AG09309 (cell line): Measurements from ENCODE around the gene TMEM62.

Source experiments
- DNase-seq: peaks from one replicate; pipeline ENCODE4 v3.0.0-alpha.2; 2010; ENCODE audit warnings: low read depth
- H3K4me3 ChIP-seq: 2 replicates; pipeline ENCODE4 v1.5.1; 2011; ENCODE audit warnings: mild to moderate bottlenecking, low read depth, low read length, moderate library complexity; ENCODE audit not compliant: control insufficient read depth
- TF ChIP-seq, protein P1 (sequence below): IDR thresholded peaks from 2 replicates; pipeline ENCODE4 v1.5.1; 2011; ENCODE audit warnings: mild to moderate bottlenecking, low read depth, low read length, inconsistent platforms; ENCODE audit not compliant: insufficient read depth, control insufficient read depth; ENCODE audit errors: missing control alignments

TMEM62 gene

DNA sequence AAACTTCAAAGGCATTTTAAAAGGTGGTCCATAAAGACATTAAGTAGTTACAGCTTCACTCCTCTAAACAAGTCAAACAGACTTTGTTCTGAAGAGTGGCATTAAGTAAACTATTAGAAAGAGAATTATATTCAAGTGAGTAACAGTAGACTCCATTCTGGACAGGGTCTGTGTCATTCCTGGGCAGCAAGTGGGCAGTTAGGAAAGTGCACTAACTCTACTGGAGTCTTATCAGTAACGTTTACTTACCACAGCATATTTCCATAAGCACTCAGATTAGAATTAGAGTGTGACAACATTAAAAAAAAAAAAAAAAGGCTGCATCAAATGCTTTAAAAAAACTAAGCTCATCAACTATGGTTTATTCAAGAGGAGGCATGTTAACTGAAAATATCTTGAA is 38.1 kb upstream of the TMEM62 start:
- H3K4me3 ChIP-seq: no peak overlapping the region
- TF ChIP-seq, protein P1, sequence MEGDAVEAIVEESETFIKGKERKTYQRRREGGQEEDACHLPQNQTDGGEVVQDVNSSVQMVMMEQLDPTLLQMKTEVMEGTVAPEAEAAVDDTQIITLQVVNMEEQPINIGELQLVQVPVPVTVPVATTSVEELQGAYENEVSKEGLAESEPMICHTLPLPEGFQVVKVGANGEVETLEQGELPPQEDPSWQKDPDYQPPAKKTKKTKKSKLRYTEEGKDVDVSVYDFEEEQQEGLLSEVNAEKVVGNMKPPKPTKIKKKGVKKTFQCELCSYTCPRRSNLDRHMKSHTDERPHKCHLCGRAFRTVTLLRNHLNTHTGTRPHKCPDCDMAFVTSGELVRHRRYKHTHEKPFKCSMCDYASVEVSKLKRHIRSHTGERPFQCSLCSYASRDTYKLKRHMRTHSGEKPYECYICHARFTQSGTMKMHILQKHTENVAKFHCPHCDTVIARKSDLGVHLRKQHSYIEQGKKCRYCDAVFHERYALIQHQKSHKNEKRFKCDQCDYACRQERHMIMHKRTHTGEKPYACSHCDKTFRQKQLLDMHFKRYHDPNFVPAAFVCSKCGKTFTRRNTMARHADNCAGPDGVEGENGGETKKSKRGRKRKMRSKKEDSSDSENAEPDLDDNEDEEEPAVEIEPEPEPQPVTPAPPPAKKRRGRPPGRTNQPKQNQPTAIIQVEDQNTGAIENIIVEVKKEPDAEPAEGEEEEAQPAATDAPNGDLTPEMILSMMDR: no peak
- DNase-seq: no peak

DNA sequence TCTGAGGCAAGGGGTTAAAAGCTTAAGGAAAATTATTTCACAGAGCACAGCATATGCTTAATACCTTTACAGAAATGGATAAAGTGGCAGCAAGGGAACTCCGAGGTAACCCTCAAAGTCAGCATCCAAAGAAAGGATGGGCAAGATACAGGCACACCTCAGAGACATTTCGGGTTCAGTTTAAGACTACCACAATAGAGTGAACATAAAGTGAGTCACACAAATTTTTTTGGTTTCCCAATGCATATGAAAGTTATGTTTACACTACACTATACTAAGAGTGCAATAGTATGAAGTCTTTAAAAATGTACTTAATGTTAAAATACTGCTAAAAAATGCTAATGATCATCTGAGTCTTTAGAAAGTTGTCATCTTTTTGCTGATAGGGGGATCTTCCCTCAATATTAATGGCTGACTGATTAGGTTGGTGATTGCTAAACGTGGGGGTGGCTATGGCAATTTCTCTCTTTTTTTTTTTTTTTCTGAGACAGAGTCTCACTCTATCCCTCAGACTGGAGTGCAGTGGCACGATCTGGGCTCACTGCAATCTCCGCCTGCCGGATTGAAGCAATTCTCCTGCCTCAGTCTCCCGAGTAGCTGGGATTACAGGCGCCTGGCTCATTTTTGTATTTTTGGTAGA is 37.6 kb upstream of the TMEM62 start:
- TF ChIP-seq, protein P1: no peak
- no peak for DNase-seq
- H3K4me3 ChIP-seq: no peak overlapping the region

DNA sequence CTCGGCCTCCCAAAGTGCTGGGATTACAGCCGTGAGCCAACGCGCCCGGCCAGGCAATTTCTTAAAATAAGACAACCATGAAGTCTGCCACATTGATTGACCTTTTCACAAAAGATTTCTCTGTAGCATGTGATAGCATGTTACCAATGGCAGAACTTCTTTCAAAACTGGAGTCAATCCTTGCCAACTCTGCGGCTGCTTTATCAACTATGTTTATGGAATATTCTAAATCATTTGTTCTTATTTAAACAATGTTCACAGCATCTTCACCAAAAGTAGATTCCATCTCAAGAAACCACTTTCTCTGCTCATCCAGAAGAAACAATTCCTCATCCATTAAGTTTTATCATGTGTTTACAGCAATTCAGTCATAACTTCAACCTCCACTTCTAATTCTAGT is 37.0 kb upstream of the TMEM62 start:
- H3K4me3 ChIP-seq: no peak overlapping the region
- no peak for DNase-seq
- TF ChIP-seq, protein P1: no peak

DNA sequence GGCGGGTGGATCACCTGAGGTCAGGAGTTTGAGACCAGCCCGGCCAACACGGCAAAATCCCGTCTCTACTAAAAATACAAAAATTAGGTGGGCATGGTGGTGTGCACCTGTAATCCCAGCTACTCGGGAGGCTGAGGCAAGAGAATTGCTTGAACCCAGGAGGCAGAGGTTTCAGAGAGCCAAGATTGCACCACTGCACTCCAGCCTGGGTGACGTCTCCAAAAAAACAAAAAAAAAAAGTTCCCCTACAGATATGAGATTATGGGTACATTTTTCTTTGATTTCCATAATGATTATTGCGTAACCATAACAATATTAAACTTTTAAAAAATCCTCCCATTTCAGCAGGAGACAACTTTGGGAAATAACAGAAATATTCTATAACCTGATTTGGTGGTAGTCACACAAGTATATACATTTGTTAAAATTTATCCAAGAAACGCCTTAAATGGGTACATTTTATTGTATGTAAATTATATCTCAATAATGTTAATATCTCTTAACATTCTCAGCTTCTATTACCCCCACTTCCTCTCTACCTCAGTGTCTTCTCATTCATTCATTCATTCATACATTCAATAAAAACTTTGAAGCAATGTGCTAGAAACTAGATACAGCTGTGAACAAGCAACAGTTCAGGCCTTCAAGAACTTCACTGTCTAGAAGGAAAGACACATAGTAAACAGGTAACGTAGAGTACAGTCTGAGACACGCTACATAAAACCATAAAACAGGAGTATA is 34.1 kb upstream of the TMEM62 start:
- no peak for DNase-seq
- no peak overlapping the region for H3K4me3 ChIP-seq

DNA sequence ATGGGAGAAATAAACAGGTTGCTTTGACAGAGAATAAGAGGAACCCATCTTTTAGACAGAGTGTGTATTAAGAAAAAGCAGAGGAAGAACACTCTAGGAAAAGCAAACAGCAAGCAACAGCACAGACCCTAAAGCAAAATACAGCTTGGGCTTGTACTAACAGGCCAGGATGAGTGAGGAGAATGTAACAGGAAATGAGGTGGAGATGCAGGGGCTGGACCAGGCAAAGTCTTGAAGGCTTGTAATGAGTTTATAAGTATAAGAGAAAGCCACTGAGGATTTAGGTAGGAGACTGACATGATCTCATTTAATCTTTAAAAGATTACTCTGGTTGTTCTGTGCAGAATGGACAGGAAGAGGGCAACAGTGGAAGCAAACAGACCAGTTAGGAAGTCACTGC is 32.4 kb upstream of the TMEM62 start:
- TF ChIP-seq, protein P1: no peak
- no peak overlapping the region for H3K4me3 ChIP-seq
- DNase-seq: no peak

More for the DNA sequence above, 34.1 kb upstream of the TMEM62 start:
- TF ChIP-seq, protein P1: no peak

DNA sequence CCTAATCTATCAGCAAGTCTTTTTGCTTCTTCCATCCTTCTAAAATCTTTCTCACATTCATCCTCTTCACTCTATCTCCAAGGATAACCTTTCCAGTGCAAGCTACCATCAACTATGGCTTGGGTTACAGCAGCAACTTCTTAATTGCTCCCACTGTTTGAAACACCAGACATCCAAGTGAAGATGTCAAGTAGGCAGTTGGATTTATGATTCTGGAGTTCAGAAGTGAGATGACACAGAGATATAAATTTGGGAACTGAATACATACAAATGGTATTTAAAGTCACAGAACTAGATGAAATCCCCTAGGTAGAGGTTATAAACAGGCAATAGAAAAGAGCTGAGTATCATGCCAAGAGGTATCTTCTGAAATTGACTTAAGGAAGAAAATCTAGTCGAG is 31.2 kb upstream of the TMEM62 start:
- H3K4me3 ChIP-seq: no peak overlapping the region
- no peak for DNase-seq
- TF ChIP-seq, protein P1: no peak
